ENCODE results near the gene KLHDC8A.

DNA sequence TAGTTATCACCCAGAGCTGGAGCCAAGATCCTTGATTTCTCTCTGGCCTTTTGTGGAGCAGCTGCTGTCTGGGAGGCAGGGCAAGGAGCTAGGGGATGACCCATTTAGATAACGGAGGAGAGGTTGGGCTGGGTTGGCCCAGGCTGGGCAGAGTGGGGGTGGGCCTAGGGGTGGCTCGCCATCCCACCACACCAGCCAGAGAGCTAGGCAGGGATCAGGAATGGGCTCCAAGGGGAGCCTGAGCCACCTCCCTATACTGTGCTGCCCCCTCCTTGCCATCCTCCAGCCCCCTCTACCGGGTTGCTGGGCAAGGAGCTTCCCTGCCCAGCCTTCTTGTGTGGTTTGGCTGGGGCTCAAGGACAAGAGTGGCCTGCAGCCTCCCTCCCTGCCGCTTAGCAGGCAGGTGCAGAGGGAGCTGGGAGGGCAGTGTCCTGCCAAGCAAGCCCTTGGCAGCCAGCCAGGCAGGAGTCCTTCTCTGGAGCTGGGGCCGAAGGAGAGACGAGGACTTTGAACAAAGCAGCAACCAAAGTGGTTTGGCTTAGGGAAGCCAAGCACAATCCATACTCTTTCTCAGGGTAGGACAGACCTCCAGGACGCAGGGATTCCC lies 39.3 kb downstream of the KLHDC8A start:
- TF ChIP-seq CTCF (IDR thresholded peaks at IDR 0.05; ENCODE audit: low read depth, low read length) = peak; percentile 21
- TF ChIP-seq EZH2phosphoT487 (IDR thresholded peaks at IDR 0.05; ENCODE audit: low read depth) = no peak
